Measurements from ENCODE around the gene MYO1B.

The MYO1B gene

GRCh38 chr2:191301971-191302370 is 56.8 kb downstream of the MYO1B start:
- DNase-seq = no peak

- DNase-seq = peak in 1 of 2 experiments; percentile 13
Observed at GRCh38 chr2:191302459-191303139, 57.4 kb downstream of the MYO1B start.

- DNase-seq = no peak
Observed at GRCh38 chr2:191303140-191304005, 58.2 kb downstream of the MYO1B start.

- no peak for DNase-seq
Observed at GRCh38 chr2:191304939-191305875, 60.0 kb downstream of the MYO1B start.

GRCh38 chr2:191308026-191308425 is 62.8 kb downstream of the MYO1B start:
- DNase-seq = no peak

GRCh38 chr2:191311156-191311555 is 66.0 kb downstream of the MYO1B start:
- DNase-seq = no peak

GRCh38 chr2:191311627-191312026 is 66.4 kb downstream of the MYO1B start:
- DNase-seq = no peak

- no peak for DNase-seq
Observed at GRCh38 chr2:191312163-191312562, 67.0 kb downstream of the MYO1B start.

GRCh38 chr2:191312662-191313061 is 67.5 kb downstream of the MYO1B start:
- no peak for DNase-seq

- DNase-seq = no peak
Observed at GRCh38 chr2:191314697-191315364, 69.6 kb downstream of the MYO1B start.

GRCh38 chr2:191315365-191315752 is 70.2 kb downstream of the MYO1B start:
- DNase-seq = no peak

GRCh38 chr2:191316246-191316994 is 71.2 kb downstream of the MYO1B start:
- no peak for DNase-seq

- no peak for DNase-seq
Observed at GRCh38 chr2:191318037-191318728, 73.0 kb downstream of the MYO1B start.

GRCh38 chr2:191318729-191319078 is 73.5 kb downstream of the MYO1B start:
- DNase-seq = no peak

- DNase-seq = no peak
Observed at GRCh38 chr2:191319186-191319585, 74.0 kb downstream of the MYO1B start.

GRCh38 chr2:191320881-191321280 is 75.7 kb downstream of the MYO1B start:
- no peak for DNase-seq

- DNase-seq = no peak
Observed at GRCh38 chr2:191321861-191322662, 76.9 kb downstream of the MYO1B start.

- no peak for DNase-seq
Observed at GRCh38 chr2:191322828-191323506, 77.8 kb downstream of the MYO1B start.

GRCh38 chr2:191325651-191326365 is 80.6 kb downstream of the MYO1B start:
- DNase-seq = no peak
